OCI-M1 (cell line): Measurements from ENCODE around the gene PCGF1.

Experiments used
- DNase-seq: peaks from one replicate; lab custom pipeline; 2025; lab: John Stamatoyannopoulos, UW

Gene PCGF1

DNA sequence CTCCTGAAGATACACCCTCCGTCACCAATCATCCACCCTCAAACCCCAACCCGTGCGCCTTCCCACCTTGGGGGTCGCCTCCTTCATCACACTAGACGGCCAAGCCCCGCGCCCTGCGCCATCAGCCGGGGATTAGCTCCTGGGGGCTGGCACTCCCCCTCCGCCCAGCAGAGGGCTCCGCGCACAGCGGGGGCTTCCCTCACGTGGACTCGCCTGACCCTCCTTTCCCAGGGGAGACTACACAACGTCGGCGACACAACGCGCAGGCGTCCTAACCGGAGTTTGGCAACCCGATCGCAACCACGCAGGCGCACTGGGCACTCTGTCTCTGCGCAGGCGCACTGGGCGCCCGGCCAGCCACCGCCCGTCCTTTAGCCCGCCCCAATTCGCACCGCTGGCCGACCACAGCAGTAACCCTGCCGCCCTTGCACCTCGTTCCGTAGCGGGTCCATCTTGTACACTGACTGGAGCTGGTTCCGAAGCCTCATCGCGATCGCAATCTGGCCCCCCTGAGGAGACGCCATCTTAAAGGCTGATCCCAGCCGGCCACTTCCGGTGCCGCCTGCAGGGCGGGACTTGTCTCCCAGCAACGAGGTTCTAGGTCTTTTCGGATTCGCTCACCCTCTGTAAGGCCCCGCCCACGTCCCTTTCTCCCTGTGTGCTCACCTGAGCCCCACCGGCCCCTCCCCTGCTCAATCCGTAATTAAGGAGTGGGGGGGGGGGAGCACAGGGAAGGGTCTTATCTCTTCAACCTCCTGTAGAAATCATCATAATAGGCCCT is at the start of gene PCGF1:
PCGF1 (minus strand) TSS at position 551 of the 781 bp plus-strand sequence; CDS start at position 524, 27 bp downstream.
- peak; percentile 97 for DNase-seq

DNA sequence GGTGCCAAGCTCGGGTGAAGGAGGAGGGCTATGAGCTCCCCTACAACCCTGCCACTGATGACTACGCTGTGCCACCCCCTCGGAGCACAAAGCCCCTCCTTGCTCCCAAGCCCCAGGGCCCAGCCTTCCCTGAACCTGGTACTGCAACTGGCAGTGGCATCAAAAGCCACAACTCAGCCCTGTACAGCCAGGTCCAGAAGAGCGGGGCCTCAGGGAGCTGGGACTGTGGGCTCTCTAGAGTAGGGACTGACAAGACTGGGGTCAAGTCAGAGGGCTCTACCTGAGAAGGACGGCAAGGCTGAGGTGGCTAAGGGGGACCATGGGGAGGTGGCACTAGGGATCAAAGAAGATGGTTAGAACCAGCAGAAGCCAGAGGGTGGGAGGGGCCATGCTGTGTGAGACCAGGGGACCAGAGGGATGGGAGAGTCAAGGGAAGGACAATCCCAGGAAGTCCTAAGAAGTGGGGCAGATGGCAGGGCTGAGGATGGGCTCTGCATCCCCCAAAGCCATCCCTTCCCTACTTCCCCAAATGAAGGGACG is 49.4 kb upstream of the PCGF1 start:
- no peak for DNase-seq

DNA sequence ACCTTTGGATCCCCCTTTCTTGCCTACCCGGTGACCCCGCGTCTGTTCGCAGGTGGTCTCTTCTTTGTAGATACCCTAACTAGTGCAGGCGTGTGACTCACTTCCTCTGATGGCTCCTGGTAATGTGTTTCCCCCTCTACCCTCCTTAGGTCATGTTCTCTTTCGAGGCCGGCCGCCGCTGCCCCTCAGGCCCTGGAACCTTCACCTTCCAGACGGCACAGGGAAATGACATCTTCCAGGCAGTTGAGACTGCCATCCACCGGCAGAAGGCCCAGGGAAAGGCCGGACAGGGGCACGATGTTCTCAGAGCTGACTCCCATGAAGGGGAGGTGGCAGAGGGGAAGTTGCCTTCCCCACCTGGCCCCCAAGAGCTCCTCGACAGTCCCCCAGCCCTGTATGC is 48.7 kb upstream of the PCGF1 start:
- DNase-seq: no peak

DNA sequence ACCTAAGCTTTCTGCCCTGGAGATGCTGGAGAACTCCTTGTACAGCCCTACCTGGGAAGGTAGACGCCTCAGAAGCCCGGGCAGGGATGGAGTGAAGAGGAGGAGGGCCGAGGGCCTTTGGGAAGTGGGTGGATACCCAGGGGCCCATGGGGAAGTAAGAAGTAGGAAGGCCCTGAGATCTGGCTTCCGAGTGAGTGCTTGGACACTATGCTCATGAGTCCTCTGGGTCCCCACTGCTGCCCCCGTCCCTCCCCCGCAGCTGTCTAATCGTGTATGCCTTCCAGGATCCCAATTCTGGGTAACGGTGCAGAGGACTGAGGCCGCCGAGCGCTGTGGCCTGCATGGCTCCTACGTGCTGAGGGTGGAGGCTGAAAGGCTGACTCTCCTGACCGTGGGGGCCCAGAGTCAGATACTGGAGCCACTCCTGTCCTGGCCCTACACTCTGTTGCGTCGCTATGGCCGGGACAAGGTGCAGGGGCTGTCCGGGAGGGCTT is 48.2 kb upstream of the PCGF1 start:
- no peak for DNase-seq

DNA sequence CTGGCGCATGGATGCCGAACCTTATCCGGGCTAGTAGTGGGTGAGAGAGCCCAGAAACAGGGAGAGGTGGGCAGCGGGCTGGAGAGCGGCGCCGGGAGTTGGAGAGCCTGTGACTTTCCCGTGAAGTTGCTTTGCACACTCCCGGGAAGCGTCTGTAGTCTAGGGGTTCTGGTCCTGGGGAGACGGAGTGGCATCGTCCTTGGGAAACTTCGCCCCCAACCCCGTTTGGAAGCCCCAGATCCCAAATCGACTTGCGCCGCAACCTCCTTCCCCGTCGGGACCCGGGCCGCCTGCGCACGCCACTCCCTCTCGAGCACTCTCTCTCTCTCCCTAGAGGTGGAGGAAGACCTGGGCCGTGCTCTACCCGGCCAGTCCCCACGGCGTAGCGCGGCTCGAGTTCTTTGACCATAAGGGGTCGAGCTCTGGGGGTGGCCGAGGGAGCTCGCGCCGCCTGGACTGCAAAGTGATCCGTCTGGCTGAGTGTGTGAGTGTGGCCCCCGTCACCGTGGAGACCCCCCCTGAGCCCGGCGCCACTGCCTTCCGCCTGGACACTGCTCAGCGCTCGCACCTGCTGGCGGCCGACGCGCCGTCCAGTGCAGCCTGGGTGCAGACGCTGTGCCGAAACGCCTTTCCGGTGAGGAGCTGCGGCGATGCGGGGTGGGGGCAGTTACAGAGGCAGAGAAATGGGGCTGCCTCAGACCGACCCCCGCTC is 47.5 kb upstream of the PCGF1 start:
- DNase-seq: peak; percentile 58

DNA sequence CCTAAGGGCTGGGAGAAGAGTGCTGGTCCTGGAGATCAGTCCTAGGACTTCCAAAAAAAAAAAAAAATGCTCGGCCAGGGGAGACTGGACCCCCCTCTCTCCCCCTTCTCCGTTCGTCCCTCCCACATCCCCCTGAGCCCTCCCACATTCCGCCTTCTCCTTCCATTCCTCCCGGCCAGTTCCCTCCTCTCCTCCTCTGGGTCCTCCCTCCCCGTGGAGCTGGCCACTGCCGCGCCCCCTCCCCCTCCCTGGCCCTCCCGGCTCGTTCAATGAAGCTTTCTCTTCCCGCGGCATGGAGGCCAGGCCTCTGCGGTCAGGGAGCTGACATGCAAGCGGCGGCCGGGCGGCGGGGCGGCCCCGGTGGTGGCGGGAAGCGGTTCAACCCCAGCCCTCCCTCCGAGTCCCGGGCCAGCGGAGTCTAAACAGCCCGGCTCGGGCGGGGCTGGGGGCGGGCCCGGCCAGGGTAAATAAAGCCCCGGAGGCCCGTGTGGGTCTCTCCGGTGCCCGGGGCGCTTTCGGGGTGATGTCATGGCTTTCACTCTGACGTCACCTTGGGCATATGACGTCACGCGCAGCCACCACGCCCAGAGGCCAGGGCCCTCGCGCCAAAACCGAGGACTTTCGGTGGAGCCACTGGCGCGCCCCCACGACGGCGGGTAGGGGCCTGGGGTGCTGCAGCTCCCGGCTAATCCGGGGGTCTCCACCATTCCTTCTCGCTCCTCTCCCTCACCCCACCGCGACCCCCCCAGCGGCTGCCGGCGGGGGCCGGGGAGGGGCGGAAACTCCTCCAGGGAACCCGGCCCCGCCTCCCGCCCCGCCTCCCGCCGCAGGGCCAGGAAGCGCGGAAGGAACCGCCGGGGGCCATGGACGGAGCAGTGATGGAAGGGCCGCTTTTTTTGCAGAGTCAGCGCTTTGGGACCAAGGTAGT is 46.7 kb upstream of the PCGF1 start, which contains the start of the genes DOK1 and LOXL3:
DOK1 (plus strand) TSS at position 829 of the 928 bp plus-strand sequence; CDS start at position 864, 35 bp downstream.
LOXL3 (minus strand) TSS at position 51 of the 928 bp plus-strand sequence. CDS start 1,308 bp downstream, outside the sequence.
- peak; percentile 86 for DNase-seq

DNA sequence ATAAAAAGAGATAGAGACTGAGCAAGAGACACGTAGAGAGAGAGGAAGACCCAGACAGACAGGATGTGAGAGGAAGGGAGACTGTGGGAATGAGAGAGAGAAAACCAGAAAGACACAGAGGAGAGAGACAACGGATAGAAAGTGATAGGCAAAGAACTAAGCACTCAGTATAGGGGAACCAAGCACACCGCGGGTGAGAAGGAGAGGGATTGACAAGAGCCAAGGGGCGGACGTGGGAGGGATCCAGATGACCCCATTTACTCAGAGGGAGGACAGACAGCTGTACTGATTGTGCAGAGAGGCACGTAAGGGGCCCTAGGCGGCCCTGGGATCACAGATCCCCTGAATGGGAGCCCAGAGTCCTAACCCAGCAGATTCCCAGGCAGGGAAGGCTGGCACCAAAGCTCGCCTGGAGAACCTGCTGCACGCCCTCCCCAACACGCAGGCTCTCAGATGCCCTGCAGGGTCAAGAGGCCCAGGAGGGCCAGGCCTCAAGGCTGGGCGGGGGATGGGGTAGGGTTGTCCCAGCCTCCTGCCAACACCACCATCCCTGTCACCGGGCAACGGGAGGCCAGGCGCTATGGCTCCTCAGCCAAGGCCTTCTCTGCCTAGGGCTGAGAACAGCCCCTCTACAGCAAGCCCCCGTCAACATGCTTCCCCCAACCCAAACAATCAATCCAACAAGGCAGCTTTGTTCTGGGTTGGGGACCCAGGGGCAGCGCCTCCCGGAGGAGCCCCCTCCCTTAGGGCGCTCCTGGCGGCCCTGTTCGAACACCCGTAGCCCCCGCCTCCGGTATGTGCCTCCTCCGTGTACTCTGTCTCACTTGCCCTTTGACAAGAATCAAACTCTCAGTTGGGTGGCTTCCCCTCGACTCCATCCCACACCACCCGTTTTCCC is 45.7 kb upstream of the PCGF1 start:
- no peak for DNase-seq

DNA sequence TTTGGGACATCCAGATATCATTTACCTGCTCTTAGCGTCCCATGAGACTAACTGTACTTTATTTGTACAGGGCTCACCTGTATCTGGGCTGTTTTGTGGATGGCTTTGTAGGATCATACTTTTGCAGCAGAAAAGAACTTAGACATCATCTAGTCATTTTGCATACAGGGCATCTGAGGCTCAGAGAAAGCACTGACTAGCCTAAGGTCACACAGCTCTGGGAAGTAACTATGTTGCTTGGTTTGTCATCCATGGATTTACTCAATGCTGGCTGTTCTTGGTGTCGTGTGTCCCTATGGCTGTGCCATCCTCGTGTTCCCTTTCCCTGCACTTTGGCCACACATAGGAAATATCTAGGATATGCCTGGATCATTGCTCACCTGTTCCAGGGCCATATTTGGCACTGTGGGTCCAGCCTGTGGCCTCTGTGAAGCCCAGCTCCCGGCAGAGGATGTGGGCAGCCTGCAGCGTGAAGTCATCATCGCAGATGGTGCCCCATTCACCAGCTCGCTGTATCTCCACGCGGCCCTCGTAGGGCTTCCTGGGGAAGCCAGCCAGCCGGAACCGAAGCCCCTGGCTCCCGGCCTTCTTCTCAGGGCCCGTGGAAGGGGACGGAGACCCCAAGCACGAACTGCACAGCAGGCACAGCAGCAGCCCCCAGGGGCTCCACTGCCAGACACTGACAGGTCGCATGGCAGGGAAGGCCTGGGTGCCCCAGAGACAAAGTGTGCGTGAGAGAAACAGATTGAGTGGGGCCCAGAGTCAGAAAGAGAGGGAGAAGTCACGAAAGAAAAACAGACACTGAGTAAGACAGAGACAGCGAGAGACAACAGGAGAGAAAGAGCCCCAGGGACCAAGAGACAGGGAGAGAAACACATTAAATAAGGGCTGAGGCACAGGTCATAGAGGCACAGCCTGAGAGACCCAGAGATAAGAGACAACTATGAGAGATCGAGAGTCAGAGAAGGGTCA is 44.7 kb upstream of the PCGF1 start:
- no peak for DNase-seq

DNA sequence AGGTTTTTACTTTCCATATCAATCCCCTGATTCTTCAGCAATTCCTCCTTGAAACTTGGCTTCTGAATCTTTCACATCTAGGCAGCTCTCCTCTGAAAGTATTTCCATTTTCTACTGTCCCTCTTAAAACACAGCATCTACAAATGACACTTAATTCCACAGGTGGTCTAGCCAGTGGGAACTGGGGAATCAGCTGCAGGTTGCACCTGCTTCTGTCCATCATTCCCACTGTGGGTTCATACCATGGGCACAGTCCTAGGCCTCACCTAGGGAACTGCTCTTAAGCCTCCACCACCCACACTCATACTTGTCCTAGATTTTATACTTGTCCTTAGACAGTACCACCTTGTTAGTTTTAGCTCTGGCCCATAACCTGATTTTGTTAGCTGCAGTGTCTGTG is 44.0 kb upstream of the PCGF1 start:
- no peak for DNase-seq

DNA sequence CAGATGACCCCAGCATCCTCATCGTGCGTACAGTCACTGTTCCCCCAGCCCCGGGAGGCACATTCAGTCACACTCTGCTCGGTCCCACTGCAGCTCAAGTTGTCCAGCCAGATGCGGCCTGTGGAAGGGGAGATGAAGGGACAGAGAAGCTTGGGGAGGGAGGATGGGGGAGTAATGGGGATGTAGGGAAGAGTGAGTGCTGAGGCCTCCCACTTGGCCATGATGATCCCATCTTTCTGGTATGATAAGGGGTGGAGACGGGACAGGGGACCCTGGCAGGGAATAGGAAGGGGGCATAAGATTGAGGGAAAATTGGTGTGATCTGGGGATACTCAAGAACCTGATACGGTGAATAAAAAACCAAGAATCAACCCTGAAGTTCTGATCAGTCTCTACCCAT is 42.7 kb upstream of the PCGF1 start:
- DNase-seq: no peak

DNA sequence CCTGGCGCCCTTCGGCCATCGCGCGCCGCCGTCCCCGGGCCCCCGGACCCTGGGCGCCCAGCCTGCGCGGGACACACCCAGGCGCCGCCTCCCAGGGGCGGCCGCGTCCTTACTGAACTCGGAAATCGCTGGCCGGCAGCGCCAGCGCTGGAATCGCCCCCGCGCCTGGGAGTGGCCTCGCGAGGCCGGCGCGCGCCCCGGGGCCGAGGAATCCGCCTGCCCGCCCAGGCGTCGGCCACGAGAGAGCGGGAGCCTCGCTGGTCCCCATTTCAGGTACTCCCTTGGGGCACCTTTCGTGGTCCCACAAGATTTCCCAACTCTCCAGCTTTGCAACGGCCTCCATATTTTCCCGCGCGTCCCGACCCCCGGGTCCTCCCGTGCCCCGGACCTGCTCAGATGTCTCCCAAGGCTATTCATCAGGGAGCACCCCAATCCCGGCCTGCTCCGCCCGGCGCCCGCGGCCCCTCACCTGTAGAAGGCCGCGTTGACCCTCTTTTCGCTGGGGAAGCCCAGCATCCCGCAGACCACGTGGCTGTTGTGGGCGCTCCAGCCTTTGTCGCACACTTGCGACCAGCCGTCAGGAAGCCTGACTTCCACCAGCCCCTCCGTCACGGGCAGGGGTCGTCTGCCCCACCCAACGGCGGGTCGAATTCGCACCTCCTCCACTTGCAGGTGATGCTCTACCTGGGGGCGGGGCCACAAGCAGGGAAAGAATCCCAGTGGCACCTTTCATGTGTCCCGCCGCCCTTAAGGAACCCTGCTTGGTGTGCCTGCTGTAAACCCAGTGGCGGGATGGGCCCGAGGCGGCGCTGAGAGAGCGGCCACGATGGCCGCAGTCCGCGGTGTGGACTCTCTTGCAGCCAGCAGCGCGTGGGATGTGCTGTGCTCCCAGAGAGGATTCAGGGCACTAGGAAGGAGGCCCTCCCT is 41.7 kb upstream of the PCGF1 start:
- DNase-seq: peak; percentile 64

DNA sequence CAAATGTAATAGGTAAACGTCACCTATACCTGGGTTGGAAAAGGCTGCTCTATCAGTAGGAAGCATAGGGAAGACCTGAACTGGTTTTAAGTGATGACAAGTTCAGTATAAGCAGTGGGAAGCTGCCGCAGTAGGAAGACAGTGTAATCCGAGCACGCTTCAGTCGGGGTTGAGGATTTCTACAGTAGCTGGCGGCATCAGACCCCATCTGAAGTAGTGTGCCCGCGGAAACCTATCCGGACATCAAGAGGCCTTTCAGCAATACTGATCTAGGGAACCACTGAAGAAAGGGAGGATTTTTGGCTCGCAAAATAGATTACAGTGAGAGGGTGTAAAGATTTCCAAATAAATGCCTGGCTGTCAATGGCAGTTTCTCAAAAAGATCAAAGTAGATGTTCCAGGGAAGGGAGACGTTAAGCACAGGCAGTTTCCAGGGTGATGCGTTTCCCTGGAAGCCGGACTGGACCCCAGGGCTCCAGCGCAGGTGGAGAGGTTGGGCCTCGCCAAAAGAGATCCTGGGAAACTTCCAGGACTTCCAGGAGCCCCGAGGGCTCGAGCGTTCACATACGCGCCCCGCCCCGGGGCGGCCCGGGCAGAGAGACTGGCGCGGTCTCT is 40.9 kb upstream of the PCGF1 start:
- no peak for DNase-seq

DNA sequence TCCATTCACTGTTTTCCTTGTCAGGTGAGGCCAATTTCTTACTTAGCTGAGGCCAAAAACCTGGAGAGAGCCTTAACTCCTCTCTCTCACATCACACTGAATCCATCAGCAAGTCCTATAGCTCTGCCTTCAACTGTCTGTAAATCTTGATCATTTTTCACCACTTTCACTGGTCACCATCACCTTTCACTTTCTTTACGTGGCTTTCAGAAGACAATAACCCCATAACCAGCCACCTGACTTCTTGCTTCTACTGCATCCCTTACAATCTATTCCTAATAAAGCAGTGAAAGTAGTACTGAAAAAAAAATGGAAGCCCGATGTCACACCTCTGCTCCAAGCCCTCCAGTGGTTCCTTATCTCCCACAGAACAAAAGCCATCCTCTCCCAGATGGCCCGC is 38.5 kb upstream of the PCGF1 start:
- no peak for DNase-seq

DNA sequence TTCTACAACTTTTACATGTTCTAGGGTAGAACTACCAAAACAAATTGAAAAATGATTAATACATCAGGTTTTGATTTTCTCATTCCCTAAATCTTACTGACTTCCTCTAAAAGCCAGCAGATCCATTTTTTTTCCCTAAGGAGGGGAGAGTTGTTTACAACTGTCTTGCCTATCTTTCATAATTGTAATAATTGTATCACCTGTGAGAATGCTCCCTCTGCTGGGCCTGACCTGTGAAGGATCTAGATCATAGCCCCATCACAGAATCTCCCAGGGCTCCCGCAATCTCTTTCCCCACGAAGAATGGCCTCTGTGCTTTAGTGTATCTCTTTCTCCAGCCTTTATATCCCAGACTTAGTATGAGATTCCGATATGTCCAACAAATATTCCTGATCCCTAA is 37.1 kb upstream of the PCGF1 start:
- DNase-seq: no peak

DNA sequence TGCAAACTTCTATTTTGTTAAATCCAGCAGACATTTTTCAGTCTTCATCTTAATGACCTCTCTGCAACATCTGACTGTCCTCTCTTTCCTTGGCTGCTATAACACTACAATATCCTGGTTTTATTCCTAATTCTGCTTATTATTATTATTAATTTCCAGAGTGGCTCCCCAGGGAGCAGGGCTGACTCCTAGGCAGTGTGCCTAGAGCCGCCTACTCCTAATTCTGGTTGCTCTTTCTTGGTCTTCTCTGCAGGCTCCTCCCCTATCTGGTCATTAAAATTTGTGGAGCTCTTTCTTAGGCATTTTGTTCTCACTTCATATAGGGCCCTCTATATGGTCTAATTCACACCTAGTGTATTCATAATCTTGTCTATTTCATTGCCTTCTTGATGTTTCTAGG is 35.5 kb upstream of the PCGF1 start:
- DNase-seq: no peak

DNA sequence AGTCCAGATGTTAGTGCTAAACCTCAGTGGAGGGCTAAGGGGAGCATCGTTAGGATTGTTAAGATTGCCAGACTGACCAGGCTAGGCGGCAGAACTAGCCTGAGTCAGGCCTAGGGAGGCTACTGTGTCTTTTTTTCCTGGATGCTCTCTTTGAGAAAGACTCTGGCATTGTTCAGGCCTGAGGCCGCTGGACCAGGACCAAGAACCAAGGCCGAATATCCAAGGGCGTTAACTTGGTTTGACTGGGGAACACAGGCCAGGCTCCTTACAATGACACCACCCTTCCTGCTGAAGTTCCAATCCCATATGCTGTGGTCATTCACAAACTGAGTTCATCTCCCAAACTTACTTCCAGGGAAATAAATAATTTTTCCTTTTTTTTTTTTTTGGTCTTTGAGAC is 32.8 kb upstream of the PCGF1 start:
- DNase-seq: no peak

DNA sequence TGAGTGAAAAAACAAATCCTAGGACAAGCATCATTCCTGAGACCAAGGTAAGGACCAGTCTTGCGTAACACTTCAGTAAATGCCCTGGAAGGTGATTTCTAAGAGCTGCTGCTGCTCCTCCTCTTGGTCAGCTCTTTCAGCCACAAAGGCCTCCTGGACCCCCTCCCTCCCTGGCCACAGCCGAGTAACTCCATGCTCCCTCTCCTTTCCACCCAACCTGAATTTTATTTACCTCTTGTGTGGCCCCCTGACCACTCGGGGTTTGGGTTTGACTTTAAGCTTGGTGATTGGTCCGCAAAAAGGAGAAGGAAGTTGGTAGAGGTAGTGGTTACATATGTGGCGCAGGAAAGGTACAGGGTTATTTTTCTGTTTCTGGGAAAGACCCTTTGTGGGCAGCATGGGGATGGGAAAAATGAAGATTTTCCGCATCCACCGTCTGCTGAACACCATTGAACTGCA is 31.4 kb upstream of the PCGF1 start:
- no peak for DNase-seq

DNA sequence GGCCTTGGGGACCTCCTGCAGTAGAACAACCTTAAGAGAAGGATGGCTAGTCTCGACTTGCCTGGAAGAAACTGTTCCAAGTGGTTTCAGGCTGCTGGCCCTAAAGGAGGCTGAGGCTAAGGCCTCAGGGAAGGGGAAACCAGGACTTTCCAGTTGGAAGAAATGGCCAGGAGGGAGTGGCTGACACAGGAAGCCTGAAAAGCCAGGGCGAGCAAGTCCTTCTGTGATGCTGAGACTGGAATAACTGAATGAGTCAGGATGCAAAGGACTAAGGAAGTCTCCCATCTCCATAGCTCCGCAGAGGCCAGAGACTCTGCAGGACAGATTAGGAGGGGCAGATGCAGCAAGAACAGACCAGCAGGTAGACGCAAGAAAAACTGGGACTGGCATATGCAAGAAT is 29.6 kb upstream of the PCGF1 start:
- DNase-seq: no peak
